HepG2 (cell line): Measurements from ENCODE around the gene SRCAP. TPM values are rescaled to one million over a fixed set of nuclear protein-coding genes. Genes with fewer than 3 reads are reported as not detected.

Experiments
- ATAC-seq: fragments of 200-7000 bp; cut with Tn5 transposase; 3 replicates; pipeline ENCODE4 v1.9.1; 2020; ENCODE audit warnings: mild to moderate bottlenecking, moderate library complexity
- BruUV-seq: library from RNA; stranded (reverse); fragments of 400-500 nt; replicated peaks from 2 replicates; lab custom pipeline; 2021; lab: Mats Ljungman, UMichigan
- CTCF ChIA-PET: fragments of 300-600 bp; formaldehyde crosslinking; extraction: SDS; loops from one replicate; lab custom pipeline; 2021; ENCODE audit warnings: low total read pairs, inconsistent platforms, low intra/inter-chr PET ratio; lab: Yijun Ruan, JAX
- POLR2A ChIA-PET: fragments of 350-600 bp; sonication (Branson Sonifier 250); formaldehyde crosslinking; loops from one replicate; lab custom pipeline; 2020; ENCODE audit warnings: antibody characterized with exemption, inconsistent platforms; lab: Yijun Ruan, JAX
- DNase-seq: peaks from one replicate; pipeline ENCODE4 v3.0.0-alpha.2; 2015; ENCODE audit warnings: low spot score
- FAIRE-seq: peaks from 3 replicates; lab custom pipeline; 2011; peaks lifted over from hg19 to GRCh38; lab: Jason Lieb, UNC
- H2AFZ ChIP-seq: one replicate; pipeline ENCODE4 v1.6.1; 2011; ENCODE audit warnings: low read length, inconsistent platforms
- H3K27ac ChIP-seq: fragments of 300-600 bp; 3 replicates; pipeline ENCODE4 v1.8.0; 2011; ENCODE audit warnings: mixed run types, mild to moderate bottlenecking, mixed read lengths, low read length, inconsistent platforms; ENCODE audit not compliant: insufficient read depth; ENCODE audit errors: extremely low read length
- H3K27me3 ChIP-seq, 2 experiments: fragments of 200-600 bp in 1 of 2; 2 replicates in 1 of 2; 3 replicates in 1 of 2; pipeline versions ENCODE4 v1.6.0 to v1.8.0; 2011; ENCODE audit warnings: low read length in 2 of 2, mild to moderate bottlenecking in 2 of 2, moderate library complexity in 2 of 2, inconsistent platforms in 1 of 2; ENCODE audit not compliant: insufficient read depth in 2 of 2, control insufficient read depth in 1 of 2
- H3K36me3 ChIP-seq, 2 experiments: fragments of 200-600 bp in 1 of 2; replicated peaks in 1 of 2; 2 replicates in 1 of 2; 3 replicates in 1 of 2; pipeline versions ENCODE4 v1.5.1 to v1.8.0; 2011; ENCODE audit warnings: low read length in 2 of 2, inconsistent platforms in 1 of 2; ENCODE audit not compliant: insufficient read depth in 2 of 2, control insufficient read depth in 1 of 2
- H3K4me1 ChIP-seq: 2 replicates; pipeline ENCODE4 v1.5.1; 2012; ENCODE audit warnings: low read length, inconsistent platforms; ENCODE audit not compliant: insufficient read depth
- H3K4me2 ChIP-seq: 2 replicates; pipeline ENCODE4 v1.6.0; 2011; ENCODE audit warnings: low read depth, low read length, inconsistent platforms
- H3K4me3 ChIP-seq, 3 experiments: fragments of 200-600 bp in 1 of 3; sonication (generic), shearing (Covaris generic) in 1 of 3; replicated peaks in 1 of 3; 2 replicates each; pipeline ENCODE4 v1.5.1; 2011 to 2016; ENCODE audit warnings: low read length in 3 of 3, inconsistent platforms in 2 of 3, low read depth in 2 of 3, mild to moderate bottlenecking in 2 of 3, control low read depth in 1 of 3, mixed read lengths in 1 of 3; ENCODE audit not compliant: insufficient read depth in 1 of 3
- H3K79me2 ChIP-seq: one replicate; pipeline ENCODE4 v1.6.1; 2011; ENCODE audit warnings: low read length, inconsistent platforms; ENCODE audit not compliant: insufficient read depth
- H3K9ac ChIP-seq: 2 replicates; pipeline ENCODE4 v1.6.0; 2011; ENCODE audit warnings: mild to moderate bottlenecking, low read depth, low read length, inconsistent platforms; ENCODE audit not compliant: insufficient read depth
- H3K9me3 ChIP-seq: 2 replicates; pipeline ENCODE4 v1.5.1; 2012; ENCODE audit warnings: mild to moderate bottlenecking, low read length
- H4K20me1 ChIP-seq: 2 replicates; pipeline ENCODE4 v1.6.0; 2011; ENCODE audit warnings: inconsistent platforms, mild to moderate bottlenecking, low read length, moderate library complexity; ENCODE audit not compliant: insufficient read depth
- FOXP1 ChIP-seq, 2 experiments: fragments of 450-650 bp in 1 of 2; IDR thresholded peaks; 2 replicates each; pipeline ENCODE4 v1.6.1; 2017 to 2018; ENCODE audit warnings: antibody characterized with exemption in 1 of 2
- HHEX ChIP-seq: IDR thresholded peaks from 2 replicates; pipeline ENCODE4 v1.6.1; 2016; ENCODE audit warnings: control low read depth
- HNRNPK ChIP-seq: fragments of 200-400 bp; formaldehyde crosslinking; IDR thresholded peaks from 2 replicates; pipeline ENCODE4 v1.6.1; 2018; ENCODE audit warnings: low read length, low read depth, moderate library complexity, mild to moderate bottlenecking; ENCODE audit not compliant: poor library complexity, severe bottlenecking
- HOXA7 ChIP-seq: sonication (generic); formaldehyde crosslinking; IDR thresholded peaks from 2 replicates; pipeline ENCODE4 v1.8.1; 2022; ENCODE audit warnings: mild to moderate bottlenecking, missing genetic modification reagents, moderate library complexity
- KDM6A ChIP-seq: IDR thresholded peaks from 2 replicates; pipeline ENCODE4 v1.6.1; 2016; ENCODE audit warnings: low read depth
- KLF16 ChIP-seq, 2 experiments: sonication (generic) in 1 of 2; formaldehyde crosslinking in 1 of 2; IDR thresholded peaks; 2 replicates each; pipeline versions ENCODE4 v1.6.1 to v1.8.0; 2016 to 2023; ENCODE audit warnings: missing genetic modification reagents in 2 of 2, missing compliant biosample characterization in 1 of 2
- NCOA2 ChIP-seq: sonication (generic); formaldehyde crosslinking; IDR thresholded peaks from 2 replicates; pipeline ENCODE4 v1.8.0; 2022; ENCODE audit warnings: inconsistent platforms
- PPARG ChIP-seq: conservative IDR thresholded peaks from 2 replicates; pipeline ENCODE4 v1.6.1; 2016; ENCODE audit warnings: missing biosample characterization, missing genetic modification reagents
- PRMT3 ChIP-seq: sonication (generic); formaldehyde crosslinking; IDR thresholded peaks from 2 replicates; pipeline ENCODE4 v1.8.1; 2022; ENCODE audit warnings: low read depth, mild to moderate bottlenecking, moderate library complexity, missing genetic modification reagents, borderline replicate concordance
- SSRP1 ChIP-seq: IDR thresholded peaks from 2 replicates; pipeline ENCODE4 v1.6.1; 2016; ENCODE audit warnings: control low read depth
- ZNF552 ChIP-seq: sonication (generic); formaldehyde crosslinking; IDR thresholded peaks from 2 replicates; pipeline ENCODE4 v1.9.0; 2022; ENCODE audit warnings: missing genetic modification reagents, mild to moderate bottlenecking, borderline replicate concordance
- ZNF563 ChIP-seq: sonication (generic); formaldehyde crosslinking; IDR thresholded peaks from 2 replicates; pipeline ENCODE4 v1.8.0; 2022; ENCODE audit warnings: mild to moderate bottlenecking, moderate library complexity, missing genetic modification reagents
- ZNF709 ChIP-seq: sonication (generic); formaldehyde crosslinking; IDR thresholded peaks from 2 replicates; pipeline ENCODE4 v1.5.0; 2020; ENCODE audit warnings: mild to moderate bottlenecking, missing genetic modification reagents
- WGBS: methylation state at CpG from one replicate; pipeline ENCODE4 v1.1.6; 2017; ENCODE audit warnings: low lambda C conversion rate; 5-methylcytosine and 5-hydroxymethylcytosine counted together
- in situ Hi-C: cut with HindIII; loops from 2 replicates; pipeline ENCODE4 v1.10.0; 2017; ENCODE audit warnings: low pct_unique_long_range_greater_than_20kb; ENCODE audit not compliant: extremely low pct_ligation_motif_present
- intact Hi-C: fragments of 100-400 bp; cut with micrococcal nuclease; formaldehyde crosslinking; loops from one replicate; pipeline ENCODE4 v1.10.0; 2022; ENCODE audit not compliant: unreplicated experiment
- polyA plus RNA-seq, 8 experiments: library from polyadenylated mRNA; depleted of rRNA in 3 of 8; stranded (reverse) in 7 of 8; unstranded in 1 of 8; fragments of >200 nt; fragmentation: Illumina TruSeq in 4 of 8; extraction: Trizol in 4 of 8; gene quantifications; 2 replicates each; pipeline versions ENCODE4 v1.2.1 to v1.2.3, GENCODE V29; 2011 to 2016; ENCODE audit warnings: low read depth in 4 of 8, missing spikeins in 1 of 8, mixed read lengths in 1 of 8; ENCODE audit not compliant: insufficient read depth in 1 of 8
- total RNA-seq, 5 experiments: library from RNA; depleted of rRNA; stranded (reverse); fragments of >200 nt; fragmentation: Illumina TruSeq; extraction: Trizol; gene quantifications; 2 replicates each; pipeline ENCODE4 v1.2.3, GENCODE V29; 2016; ENCODE audit warnings: low read depth in 1 of 5
- TF ChIP-seq, protein P1 (sequence below): sonication (generic); formaldehyde crosslinking; IDR thresholded peaks from 2 replicates; pipeline ENCODE4 v1.4.0; 2020; ENCODE audit warnings: missing genetic modification reagents, mild to moderate bottlenecking, borderline replicate concordance
- TF ChIP-seq, protein P2 (sequence below): sonication (generic); formaldehyde crosslinking; IDR thresholded peaks from 2 replicates; pipeline ENCODE4 v1.5.0; 2020; ENCODE audit warnings: missing genetic modification reagents
- TF ChIP-seq, protein P3 (sequence below): sonication (generic); formaldehyde crosslinking; IDR thresholded peaks from 2 replicates; pipeline ENCODE4 v1.4.0; 2020; ENCODE audit warnings: missing genetic modification reagents

The SRCAP gene
- total and polyA plus RNA-seq, 2 of the 13 experiments (the other 11 are each of a cell fraction or from before 2014, with no cell fraction given): 4.9 to 9.0 TPM

DNA sequence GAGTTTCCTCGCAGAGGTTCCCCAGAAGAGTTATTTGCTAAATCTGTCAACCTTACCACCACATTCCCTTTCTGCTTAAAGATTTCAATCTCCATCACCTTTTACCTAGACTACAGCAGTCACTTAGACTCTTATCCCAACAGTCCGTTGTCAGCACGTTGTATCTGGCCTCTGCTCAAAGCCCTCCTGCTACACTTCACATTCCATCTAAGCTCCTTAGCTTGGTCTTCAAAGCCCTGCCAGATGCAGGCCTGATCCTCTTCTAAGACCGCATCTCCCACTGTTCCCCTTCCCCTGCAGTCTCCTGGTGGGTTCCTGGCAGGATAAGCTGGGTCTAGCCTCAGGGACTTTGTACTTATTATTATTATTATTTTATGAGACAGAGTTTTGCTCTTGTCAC is 10.3 kb upstream of the SRCAP start (continued):
- TF ChIP-seq, protein P1, sequence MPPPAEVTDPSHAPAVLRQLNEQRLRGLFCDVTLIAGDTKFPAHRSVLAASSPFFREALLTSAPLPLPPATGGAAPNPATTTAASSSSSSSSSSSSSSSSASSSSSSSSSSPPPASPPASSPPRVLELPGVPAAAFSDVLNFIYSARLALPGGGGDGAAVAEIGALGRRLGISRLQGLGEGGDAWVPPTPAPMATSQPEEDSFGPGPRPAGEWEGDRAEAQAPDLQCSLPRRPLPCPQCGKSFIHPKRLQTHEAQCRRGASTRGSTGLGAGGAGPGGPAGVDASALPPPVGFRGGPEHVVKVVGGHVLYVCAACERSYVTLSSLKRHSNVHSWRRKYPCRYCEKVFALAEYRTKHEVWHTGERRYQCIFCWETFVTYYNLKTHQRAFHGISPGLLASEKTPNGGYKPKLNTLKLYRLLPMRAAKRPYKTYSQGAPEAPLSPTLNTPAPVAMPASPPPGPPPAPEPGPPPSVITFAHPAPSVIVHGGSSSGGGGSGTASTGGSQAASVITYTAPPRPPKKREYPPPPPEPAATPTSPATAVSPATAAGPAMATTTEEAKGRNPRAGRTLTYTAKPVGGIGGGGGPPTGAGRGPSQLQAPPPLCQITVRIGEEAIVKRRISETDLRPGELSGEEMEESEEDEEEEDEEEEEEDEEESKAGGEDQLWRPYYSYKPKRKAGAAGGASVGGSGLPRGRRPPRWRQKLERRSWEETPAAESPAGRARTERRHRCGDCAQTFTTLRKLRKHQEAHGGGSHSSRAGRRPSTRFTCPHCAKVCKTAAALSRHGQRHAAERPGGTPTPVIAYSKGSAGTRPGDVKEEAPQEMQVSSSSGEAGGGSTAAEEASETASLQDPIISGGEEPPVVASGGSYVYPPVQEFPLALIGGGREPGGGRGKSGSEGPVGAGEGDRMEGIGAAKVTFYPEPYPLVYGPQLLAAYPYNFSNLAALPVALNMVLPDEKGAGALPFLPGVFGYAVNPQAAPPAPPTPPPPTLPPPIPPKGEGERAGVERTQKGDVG (CRISPR knock-in tag): no peak

DNA sequence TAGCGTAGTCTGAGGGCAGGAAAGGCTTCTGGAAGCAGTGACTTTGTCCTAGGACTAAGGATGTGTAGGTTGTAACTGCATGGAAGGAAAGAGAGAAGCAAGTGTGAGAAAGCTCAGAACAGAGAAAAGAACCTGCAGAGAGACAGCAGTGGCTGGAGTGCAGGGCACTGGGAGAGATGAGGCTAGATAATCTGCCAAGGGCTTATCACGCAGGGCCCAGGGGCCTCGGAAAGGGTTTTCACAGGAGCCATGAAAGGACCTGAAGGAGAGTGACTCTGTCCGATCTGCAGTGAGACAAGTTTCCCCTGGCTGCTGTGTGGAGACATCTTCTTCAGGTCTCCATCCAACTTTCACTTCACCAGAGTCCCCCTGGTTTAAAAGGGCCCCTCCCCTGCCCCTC is 7.1 kb upstream of the SRCAP start:
- no TSS peak for BruUV-seq
- CTCF ChIA-PET: no interaction called here
- Histone ChIP-seq H3K36me3 (no peaks in the 10 kb centered on the region), H3K4me2 (0 out of 2 replicates have a peak overlapping the region, but pooled peaks have one; percentile 10), H3K4me1 (peaks cover 47% of the 10 kb centered on the region), H3K4me3 (no peak overlapping the region), H3K27me3 (no peaks in the 10 kb centered on the region), H2AFZ (peak overlapping the region; percentile 35), H3K9me3 (no peaks in the 10 kb centered on the region), H3K9ac (no peak overlapping the region), H3K27ac (no peak overlapping the region), H3K79me2 (no peaks in the 10 kb centered on the region), H4K20me1 (no peaks in the 10 kb centered on the region)
- intact Hi-C loops (loop anchor here (10.0 kb wide), 1 partner anchor 233 kb away; the partner anchor contains the start of gene FBXL19), in situ Hi-C loops (no loop called here)
- POLR2A ChIA-PET: interaction anchor here (1.5 kb wide), 1 partner anchor 33 kb away, joined by 5 read pairs; the partner anchor contains the start of gene FBRS
- DNase-seq (no peak), FAIRE-seq (no peak), ATAC-seq (no peak)
- WGBS: 46% methylated on average over 4 of the region's 4 CpGs
- TF ChIP-seq HOXA7 (CRISPR knock-in tag) (no peak), ZNF552 (CRISPR knock-in tag) (no peak), KDM6A (CRISPR knock-in tag) (no peak), HHEX (CRISPR knock-in tag) (no peak), NCOA2 (CRISPR knock-in tag) (no peak), ZNF563 (no peak), ZNF709 (no peak), KLF16 (CRISPR knock-in tag; IDR thresholded peaks at IDR 0.05) (no peak), SSRP1 (no peak), FOXP1 (IDR thresholded peaks at IDR 0.05) (no peak), FOXP1 (CRISPR knock-in tag; IDR thresholded peaks at IDR 0.05) (no peak), PRMT3 (CRISPR knock-in tag) (no peak), PPARG (no peak), HNRNPK (no peak)
- TF ChIP-seq, protein P2, sequence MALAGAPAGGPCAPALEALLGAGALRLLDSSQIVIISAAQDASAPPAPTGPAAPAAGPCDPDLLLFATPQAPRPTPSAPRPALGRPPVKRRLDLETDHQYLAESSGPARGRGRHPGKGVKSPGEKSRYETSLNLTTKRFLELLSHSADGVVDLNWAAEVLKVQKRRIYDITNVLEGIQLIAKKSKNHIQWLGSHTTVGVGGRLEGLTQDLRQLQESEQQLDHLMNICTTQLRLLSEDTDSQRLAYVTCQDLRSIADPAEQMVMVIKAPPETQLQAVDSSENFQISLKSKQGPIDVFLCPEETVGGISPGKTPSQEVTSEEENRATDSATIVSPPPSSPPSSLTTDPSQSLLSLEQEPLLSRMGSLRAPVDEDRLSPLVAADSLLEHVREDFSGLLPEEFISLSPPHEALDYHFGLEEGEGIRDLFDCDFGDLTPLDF (CRISPR knock-in tag): no peak
- TF ChIP-seq, protein P3, sequence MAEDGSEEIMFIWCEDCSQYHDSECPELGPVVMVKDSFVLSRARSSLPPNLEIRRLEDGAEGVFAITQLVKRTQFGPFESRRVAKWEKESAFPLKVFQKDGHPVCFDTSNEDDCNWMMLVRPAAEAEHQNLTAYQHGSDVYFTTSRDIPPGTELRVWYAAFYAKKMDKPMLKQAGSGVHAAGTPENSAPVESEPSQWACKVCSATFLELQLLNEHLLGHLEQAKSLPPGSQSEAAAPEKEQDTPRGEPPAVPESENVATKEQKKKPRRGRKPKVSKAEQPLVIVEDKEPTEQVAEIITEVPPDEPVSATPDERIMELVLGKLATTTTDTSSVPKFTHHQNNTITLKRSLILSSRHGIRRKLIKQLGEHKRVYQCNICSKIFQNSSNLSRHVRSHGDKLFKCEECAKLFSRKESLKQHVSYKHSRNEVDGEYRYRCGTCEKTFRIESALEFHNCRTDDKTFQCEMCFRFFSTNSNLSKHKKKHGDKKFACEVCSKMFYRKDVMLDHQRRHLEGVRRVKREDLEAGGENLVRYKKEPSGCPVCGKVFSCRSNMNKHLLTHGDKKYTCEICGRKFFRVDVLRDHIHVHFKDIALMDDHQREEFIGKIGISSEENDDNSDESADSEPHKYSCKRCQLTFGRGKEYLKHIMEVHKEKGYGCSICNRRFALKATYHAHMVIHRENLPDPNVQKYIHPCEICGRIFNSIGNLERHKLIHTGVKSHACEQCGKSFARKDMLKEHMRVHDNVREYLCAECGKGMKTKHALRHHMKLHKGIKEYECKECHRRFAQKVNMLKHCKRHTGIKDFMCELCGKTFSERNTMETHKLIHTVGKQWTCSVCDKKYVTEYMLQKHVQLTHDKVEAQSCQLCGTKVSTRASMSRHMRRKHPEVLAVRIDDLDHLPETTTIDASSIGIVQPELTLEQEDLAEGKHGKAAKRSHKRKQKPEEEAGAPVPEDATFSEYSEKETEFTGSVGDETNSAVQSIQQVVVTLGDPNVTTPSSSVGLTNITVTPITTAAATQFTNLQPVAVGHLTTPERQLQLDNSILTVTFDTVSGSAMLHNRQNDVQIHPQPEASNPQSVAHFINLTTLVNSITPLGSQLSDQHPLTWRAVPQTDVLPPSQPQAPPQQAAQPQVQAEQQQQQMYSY (CRISPR knock-in tag): no peak
